Activated CD4-positive, alpha-beta T cell treated with anti-CD3 and anti-CD28 coated beads for 48 hours (primary cell): ENCODE data around the gene CLIC4.
"Not testable (repeated sequence)": the region's sequence is repeated elsewhere in the genome, so short reads cannot be mapped to it uniquely, and the experiment has no call there.

Source experiments
- DNase-seq: peaks from one replicate; pipeline ENCODE4 v3.0.0-alpha.2; 2020

Gene CLIC4

GRCh38 chr1:24775916-24776315 lies 30.7 kb downstream of the CLIC4 start:
- DNase-seq = no peak

- no peak for DNase-seq
Observed at GRCh38 chr1:24776821-24777220, 31.6 kb downstream of the CLIC4 start.

GRCh38 chr1:24778141-24778540 lies 32.9 kb downstream of the CLIC4 start:
- DNase-seq = no peak

DNA sequence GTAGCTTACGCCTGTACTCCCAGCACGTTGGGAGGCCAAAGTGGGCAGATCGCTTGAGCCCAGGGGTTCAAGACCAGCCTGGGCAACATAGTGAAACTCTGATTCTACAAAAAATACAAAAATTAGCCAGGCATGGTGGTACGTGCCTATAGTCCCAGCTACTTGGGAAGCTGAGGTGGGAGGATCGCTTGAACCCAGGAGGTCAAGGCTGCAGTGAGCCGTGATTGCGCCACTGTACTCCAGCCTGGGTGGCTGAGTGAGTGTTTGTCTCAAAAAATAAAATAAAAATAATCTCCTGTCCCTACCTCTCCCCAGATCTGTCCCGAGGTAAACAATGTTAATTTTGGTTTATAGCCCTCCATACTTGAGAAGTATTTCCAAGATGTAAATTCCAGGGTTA lies 34.0 kb downstream of the CLIC4 start:
- DNase-seq = not testable (repeated sequence)

- no peak for DNase-seq
Observed at GRCh38 chr1:24779689-24780464, 34.6 kb downstream of the CLIC4 start.

DNA sequence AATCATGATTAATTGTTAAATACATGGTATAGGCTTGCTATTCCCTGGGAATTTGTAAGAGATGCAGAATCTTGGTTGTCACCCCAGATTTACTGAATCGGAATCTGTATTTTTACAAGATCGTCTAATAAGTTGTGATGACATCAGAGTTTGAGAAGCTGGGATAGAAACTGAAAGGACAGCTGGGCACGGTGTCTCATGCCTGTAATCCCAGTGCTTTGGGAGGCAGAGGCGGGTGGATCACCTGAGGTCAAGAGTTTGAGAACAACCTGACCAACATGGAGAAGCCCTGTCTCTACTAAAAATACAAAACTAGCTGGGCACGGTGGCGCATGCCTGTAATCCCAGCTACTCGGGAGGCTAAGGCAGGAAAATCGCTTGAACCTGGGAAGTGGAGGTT lies 35.4 kb downstream of the CLIC4 start:
- not testable (repeated sequence) for DNase-seq

GRCh38 chr1:24782689-24783088 lies 37.4 kb downstream of the CLIC4 start:
- DNase-seq = no peak

GRCh38 chr1:24783713-24784112 lies 38.5 kb downstream of the CLIC4 start:
- no peak for DNase-seq

GRCh38 chr1:24786191-24786590 lies 40.9 kb downstream of the CLIC4 start:
- DNase-seq = no peak

- DNase-seq = no peak
Observed at GRCh38 chr1:24790490-24790889, 45.2 kb downstream of the CLIC4 start.

DNA sequence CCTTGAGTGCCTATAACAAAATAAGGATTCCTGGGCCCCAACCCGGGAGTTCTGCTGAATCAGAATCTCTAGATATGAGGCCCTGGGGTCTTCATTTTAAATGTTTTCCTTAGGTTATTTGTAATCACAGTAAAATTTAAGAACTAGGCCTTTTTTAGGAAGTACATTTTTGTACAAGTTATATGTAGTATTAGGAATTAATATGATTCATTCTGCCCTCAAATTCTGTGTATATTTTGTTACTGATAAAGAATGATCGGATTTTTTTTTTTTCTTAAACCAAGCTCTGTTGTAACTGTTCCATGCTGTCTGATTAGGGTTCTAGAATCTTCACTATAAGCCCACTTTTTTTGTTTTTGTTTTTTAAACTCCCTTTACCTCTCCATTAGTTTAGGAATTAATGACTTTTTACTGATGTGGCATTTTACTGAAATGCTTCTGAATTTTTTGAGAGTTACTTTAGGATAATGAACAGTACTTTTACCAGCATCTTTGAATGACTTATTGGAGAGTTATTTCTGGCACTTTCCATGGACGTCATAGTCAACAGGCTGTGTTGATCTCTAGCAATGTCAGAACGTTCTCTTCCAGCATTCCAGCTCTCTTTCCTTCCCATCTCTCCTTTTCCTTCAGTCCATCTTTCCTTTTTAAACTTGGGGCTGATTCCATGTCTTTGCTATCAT lies 48.3 kb downstream of the CLIC4 start:
- DNase-seq = no peak

DNA sequence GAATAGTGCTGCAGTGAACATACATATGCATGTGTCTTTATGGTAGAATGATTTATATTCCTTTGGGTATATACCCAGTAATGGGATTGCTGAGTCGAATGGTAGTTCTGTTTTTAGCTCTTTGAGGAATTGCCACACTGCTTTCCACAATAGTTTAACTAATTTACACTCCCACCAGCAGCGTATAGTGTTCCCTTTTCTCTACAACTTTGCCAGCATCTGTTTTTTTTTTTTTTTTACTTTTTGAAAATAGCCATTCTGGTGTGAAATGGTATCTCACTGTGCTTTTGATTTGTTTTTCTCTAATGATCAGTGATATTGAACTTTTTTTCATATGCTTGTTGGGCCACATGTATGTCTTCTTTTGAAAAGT lies 48.9 kb downstream of the CLIC4 start:
- not testable (repeated sequence) for DNase-seq

- no peak for DNase-seq
Observed at GRCh38 chr1:24795236-24795635, 50.0 kb downstream of the CLIC4 start.

DNA sequence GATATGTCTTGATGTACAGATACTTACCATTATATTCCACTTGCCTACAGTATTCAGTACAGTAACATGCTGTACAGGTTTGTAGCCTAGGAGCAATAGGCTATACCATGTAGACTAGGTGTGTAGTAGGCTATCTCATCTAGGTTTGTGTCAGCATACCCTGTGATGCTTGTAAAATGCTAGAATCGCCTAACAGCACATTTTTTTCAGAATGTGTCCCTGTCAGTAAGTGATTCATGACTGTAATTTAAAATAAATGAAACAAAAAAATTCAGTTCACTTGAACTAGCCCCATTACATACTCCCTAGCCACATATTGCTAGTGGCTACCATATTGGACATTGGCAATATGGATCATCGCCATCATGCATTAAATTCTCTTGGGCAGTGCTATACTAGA lies 51.3 kb downstream of the CLIC4 start:
- no peak for DNase-seq

GRCh38 chr1:24799242-24799641 lies 54.0 kb downstream of the CLIC4 start:
- DNase-seq = not testable (repeated sequence)

- no peak for DNase-seq
Observed at GRCh38 chr1:24801176-24801575, 55.9 kb downstream of the CLIC4 start.

DNA sequence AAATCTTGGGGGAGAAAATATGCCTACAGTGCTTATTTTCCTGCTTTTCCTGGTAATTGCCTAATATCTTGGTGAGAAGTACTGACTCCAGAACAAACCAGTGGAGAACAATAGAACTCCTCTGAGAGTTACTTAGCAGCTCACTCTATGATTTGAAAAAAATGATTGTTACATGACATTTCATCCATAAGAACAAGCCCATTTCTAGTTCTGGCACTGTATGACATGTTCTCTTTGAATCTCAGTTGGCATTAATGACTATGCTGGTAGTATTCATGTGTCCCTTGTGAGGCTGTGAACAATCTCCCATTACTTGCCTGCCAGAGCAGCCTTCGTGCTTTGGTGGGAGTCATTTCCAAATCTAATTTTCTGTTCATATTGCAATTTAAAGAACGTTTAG lies 58.0 kb downstream of the CLIC4 start:
- no peak for DNase-seq

DNA sequence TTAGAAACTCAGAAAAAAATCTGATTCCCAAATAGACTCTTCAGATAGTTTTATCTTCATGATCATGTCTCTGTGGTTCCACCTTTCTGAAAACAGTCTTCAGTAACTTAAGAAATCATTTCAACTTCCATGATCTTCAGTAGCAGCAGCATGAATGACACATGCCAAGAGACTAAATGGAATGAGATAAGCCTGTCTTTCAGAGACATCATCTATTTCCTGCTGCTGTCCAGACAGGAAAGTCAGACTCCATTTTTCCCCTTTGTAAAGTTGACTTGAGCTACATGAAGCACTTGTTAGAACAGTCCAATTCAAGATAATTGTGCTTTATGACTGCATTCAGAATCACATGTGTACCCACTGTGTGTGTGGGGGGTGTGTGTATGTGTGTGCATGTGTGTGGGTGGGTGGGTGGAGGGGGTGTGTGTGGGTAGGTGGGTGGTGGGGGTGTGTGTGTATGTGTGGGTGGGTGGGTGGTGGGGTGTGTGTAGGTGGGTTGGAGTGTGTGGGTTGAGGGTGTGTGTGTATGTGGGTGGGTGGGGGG lies 58.8 kb downstream of the CLIC4 start:
- DNase-seq = no peak

DNA sequence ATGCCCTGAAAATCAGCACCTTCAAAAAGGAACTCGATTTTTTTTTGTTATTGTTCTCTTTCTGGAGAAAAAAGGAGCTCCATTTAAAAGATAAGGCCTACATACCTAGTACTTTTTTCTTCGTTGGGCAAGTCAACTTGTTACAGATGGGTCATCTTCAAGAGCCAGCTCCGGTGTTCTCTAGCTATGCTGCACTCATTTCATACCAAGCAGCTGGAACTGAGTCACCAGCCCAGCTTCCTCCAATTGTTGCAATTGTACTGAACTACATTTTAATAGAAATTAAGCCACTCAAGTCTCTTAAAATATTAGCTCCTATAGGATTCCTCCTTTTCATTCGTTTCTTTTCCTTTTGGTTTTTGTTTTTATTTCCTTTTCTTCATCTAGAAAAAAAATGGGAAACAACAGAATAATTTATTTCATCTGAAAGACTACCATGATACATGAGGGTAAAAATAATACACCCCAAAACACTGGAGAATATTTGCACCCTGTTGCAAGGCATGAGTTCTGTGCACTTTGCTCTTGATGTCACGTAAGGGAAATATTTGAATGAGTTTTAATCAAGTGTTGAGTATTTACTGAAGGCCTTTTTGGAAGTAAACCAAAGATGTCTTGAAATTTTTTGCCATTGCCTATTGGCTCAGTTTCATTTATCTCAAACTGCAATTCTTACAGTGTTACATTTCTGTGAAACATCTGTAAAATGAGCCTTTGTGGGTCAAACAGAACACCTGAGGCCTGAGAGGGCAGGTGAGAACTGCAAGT lies 60.5 kb downstream of the CLIC4 start:
- no peak for DNase-seq

- DNase-seq = no peak
Observed at GRCh38 chr1:24806588-24806987, 61.3 kb downstream of the CLIC4 start.

DNA sequence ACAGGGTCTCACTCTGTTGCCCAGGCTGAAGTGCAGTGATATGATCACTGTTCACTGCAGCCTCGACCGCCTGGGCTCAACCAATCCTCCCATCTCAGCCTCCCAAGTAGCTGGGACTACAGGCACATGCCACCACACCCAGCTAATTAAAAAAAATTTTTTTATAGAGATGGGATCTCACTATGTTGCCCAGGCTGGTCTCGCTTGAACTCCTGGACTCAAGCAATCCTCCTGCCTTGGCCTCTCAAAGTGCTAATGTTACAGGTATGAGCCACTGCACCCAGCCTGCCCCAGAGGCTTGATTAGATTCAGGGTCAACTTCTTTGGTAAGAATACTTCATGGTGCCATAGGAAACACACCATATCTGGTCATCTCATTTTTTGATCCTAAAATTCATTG lies 66.2 kb downstream of the CLIC4 start:
- DNase-seq = not testable (repeated sequence)

DNA sequence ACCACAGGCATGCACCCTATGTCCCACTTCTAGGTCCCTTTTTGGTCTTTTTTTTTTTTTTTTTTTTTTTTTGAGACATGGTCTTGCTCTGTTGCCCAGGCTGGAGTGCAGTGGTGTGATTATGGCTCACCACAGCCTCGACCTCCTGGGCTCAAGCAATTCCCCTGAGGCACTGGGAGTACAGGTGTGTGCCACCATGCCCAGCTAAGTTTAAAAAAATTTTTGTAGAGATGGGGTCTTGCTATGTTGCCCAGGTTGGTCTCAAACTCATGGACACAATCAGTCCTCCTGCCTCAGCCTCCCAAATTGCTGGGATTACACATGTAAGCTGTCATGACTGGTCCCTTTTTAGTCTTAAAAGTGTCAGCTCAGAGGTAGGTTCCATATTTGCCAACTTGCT lies 75.0 kb downstream of the CLIC4 start:
- not testable (repeated sequence) for DNase-seq

- DNase-seq = no peak
Observed at GRCh38 chr1:24822887-24823286, 77.6 kb downstream of the CLIC4 start.

GRCh38 chr1:24823486-24823885 lies 78.2 kb downstream of the CLIC4 start:
- not testable (repeated sequence) for DNase-seq
